Trophoblast cell (in vitro differentiated cells and primary cell): ENCODE data around the gene EPHA10.

Experiments used
- DNase-seq, 2 donors: peaks; one replicate each; pipeline ENCODE4 v3.0.0-alpha.2; 2016
- H2AFZ ChIP-seq: 2 replicates; pipeline ENCODE4 v1.6.1; 2013; ENCODE audit warnings: low read length, moderate library complexity, mild to moderate bottlenecking; ENCODE audit not compliant: insufficient read depth, poor library complexity
- H2AK5ac ChIP-seq: 2 replicates; pipeline ENCODE4 v1.6.1; 2013; ENCODE audit warnings: mild to moderate bottlenecking, low read length
- H2BK120ac ChIP-seq: 2 replicates; pipeline ENCODE4 v1.6.1; 2013; ENCODE audit warnings: low read length, mild to moderate bottlenecking, moderate library complexity; ENCODE audit not compliant: insufficient read depth, poor library complexity
- H2BK12ac ChIP-seq: 2 replicates; pipeline ENCODE4 v1.6.1; 2013; ENCODE audit warnings: mild to moderate bottlenecking, low read length, moderate library complexity
- H2BK5ac ChIP-seq: 2 replicates; pipeline ENCODE4 v1.6.1; 2013; ENCODE audit warnings: low read length, low read depth, moderate library complexity, mild to moderate bottlenecking; ENCODE audit not compliant: poor library complexity
- H3K14ac ChIP-seq: 2 replicates; pipeline ENCODE4 v1.6.1; 2013; ENCODE audit warnings: mild to moderate bottlenecking, low read length
- H3K18ac ChIP-seq: 2 replicates; pipeline ENCODE4 v1.6.1; 2013; ENCODE audit warnings: mild to moderate bottlenecking, low read length
- H3K23ac ChIP-seq: 2 replicates; pipeline ENCODE4 v1.6.1; 2013; ENCODE audit warnings: low read length
- H3K27ac ChIP-seq: 2 replicates; pipeline ENCODE4 v1.5.1; 2013; ENCODE audit warnings: low read depth, mild to moderate bottlenecking, inconsistent platforms, low read length, moderate library complexity
- H3K27me3 ChIP-seq: 2 replicates; pipeline ENCODE4 v1.6.1; 2013; ENCODE audit warnings: inconsistent platforms, mild to moderate bottlenecking, low read length, moderate library complexity; ENCODE audit not compliant: insufficient read depth
- H3K36me3 ChIP-seq, 2 experiments: 1 replicate in 1 of 2; 2 replicates in 1 of 2; pipeline ENCODE4 v1.6.1; 2013; ENCODE audit warnings: low read length in 2 of 2, mild to moderate bottlenecking in 2 of 2, moderate library complexity in 1 of 2; ENCODE audit not compliant: insufficient read depth in 2 of 2, control insufficient read depth in 1 of 2
- H3K4ac ChIP-seq: 2 replicates; pipeline ENCODE4 v1.6.1; 2013; ENCODE audit warnings: low read depth, mild to moderate bottlenecking, low read length, moderate library complexity
- H3K4me1 ChIP-seq, 2 experiments: 1 replicate in 1 of 2; 2 replicates in 1 of 2; pipeline ENCODE4 v1.6.1; 2013; ENCODE audit warnings: low read length in 2 of 2, mild to moderate bottlenecking in 2 of 2, moderate library complexity in 1 of 2; ENCODE audit not compliant: insufficient read depth in 2 of 2, control insufficient read depth in 1 of 2
- H3K4me2 ChIP-seq: 2 replicates; pipeline ENCODE4 v1.6.1; 2013; ENCODE audit warnings: inconsistent platforms, mild to moderate bottlenecking, low read length, moderate library complexity
- H3K4me3 ChIP-seq: 2 replicates; pipeline ENCODE4 v1.5.1; 2013; ENCODE audit warnings: mild to moderate bottlenecking, low read depth, low read length, inconsistent platforms
- H3K79me1 ChIP-seq: one replicate; pipeline ENCODE4 v1.6.1; 2013; ENCODE audit warnings: low read length
- H3K79me2 ChIP-seq: 2 replicates; pipeline ENCODE4 v1.6.1; 2013; ENCODE audit warnings: low read length, mild to moderate bottlenecking; ENCODE audit not compliant: control insufficient read depth, insufficient read depth, poor library complexity
- H3K9ac ChIP-seq: 2 replicates; pipeline ENCODE4 v1.6.1; 2013; ENCODE audit warnings: mild to moderate bottlenecking, low read length
- H3K9me3 ChIP-seq: 2 replicates; pipeline ENCODE4 v1.6.1; 2013; ENCODE audit warnings: low read depth, mild to moderate bottlenecking, control low read depth, inconsistent platforms, low read length; ENCODE audit not compliant: insufficient read depth
- H4K12ac ChIP-seq: 2 replicates; pipeline ENCODE4 v1.6.1; 2013; ENCODE audit warnings: low read depth, mild to moderate bottlenecking, low read length, moderate library complexity
- H4K8ac ChIP-seq: 2 replicates; pipeline ENCODE4 v1.6.1; 2013; ENCODE audit warnings: low read depth, mild to moderate bottlenecking, low read length, moderate library complexity
- H4K91ac ChIP-seq: one replicate; pipeline ENCODE4 v1.6.1; 2013; ENCODE audit warnings: low read depth, mild to moderate bottlenecking, low read length, moderate library complexity
- WGBS: extraction: QIAGEN DNeasy Blood & Tissue Kit; methylation state at CpG from one replicate; pipeline ENCODE4 v1.1.7; 2013; ENCODE audit warnings: missing lambda C conversion rate; ENCODE audit not compliant: insufficient read length, insufficient coverage; ENCODE audit errors: extremely low coverage; 5-methylcytosine and 5-hydroxymethylcytosine counted together

The EPHA10 gene

GRCh38 chr1:37703061-37703460 lies 61.9 kb downstream of the EPHA10 start:
- H3K9me3 ChIP-seq, result no peaks in the 10 kb centered on the region
- no CpG with 5 or more reads among the region's 14 CpGs for WGBS
- no peak overlapping the region for H2AFZ ChIP-seq

GRCh38 chr1:37701051-37701450 lies 63.9 kb downstream of the EPHA10 start:
- no peak overlapping the region for H4K91ac ChIP-seq

More at GRCh38 chr1:37703061-37703460, 61.9 kb downstream of the EPHA10 start:
- Histone ChIP-seq H3K4me1 (no peaks in the 10 kb centered on the region), H2BK12ac (no peak overlapping the region), H3K27ac (no peak overlapping the region), H3K36me3 (peaks cover 50 to 67% of the 10 kb centered on the region in 2 experiments), H3K9ac (no peak overlapping the region), H3K14ac (no peak overlapping the region), H3K4me2 (no peak overlapping the region), H2BK5ac (no peak overlapping the region), H3K79me1 (no peaks in the 10 kb centered on the region), H3K4me3 (no peak overlapping the region), H3K79me2 (no peaks in the 10 kb centered on the region), H3K27me3 (no peaks in the 10 kb centered on the region), H3K18ac (no peak overlapping the region), H4K8ac (no peak overlapping the region), H2AK5ac (no peak overlapping the region), H4K91ac (no peak overlapping the region), H3K23ac (no peak overlapping the region), H4K12ac (no peak overlapping the region), H3K4ac (no peak overlapping the region), H2BK120ac (no peak overlapping the region)
- DNase-seq, result no peak

DNA sequence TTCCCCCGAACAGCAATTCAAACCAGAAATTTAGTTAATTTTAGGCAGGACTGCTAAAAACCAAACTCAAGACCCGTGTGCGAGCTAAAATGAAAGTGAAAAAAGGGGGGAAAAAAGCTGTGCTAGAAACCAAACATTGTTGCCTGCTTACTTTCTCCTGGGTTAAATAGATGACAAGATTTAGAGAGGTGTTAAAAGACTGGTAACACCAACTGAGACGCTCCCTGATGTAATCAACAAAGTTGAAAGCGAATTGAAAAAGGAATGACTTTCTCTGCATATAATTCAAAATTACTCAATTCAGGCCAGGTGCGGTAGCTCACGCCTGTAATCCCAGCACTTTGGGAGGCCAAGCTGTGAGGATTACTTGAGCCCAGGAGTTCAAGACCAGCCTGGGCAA lies 65.8 kb downstream of the EPHA10 start:
- H3K4me1 ChIP-seq, result no peaks in the 10 kb centered on the region
- WGBS, result no CpG with 5 or more reads among the region's 7 CpGs
- H3K27me3 ChIP-seq, result no peaks in the 10 kb centered on the region
- no peak overlapping the region for H2AK5ac ChIP-seq
- no peaks in the 10 kb centered on the region for H3K79me2 ChIP-seq
- no peak overlapping the region for H4K8ac ChIP-seq
- H2BK5ac ChIP-seq, result no peak overlapping the region
- no peak overlapping the region for H2BK12ac ChIP-seq
- H3K9ac ChIP-seq, result no peak overlapping the region
- no peaks in the 10 kb centered on the region for H3K79me1 ChIP-seq
- no peak overlapping the region for H3K14ac ChIP-seq
- H3K18ac ChIP-seq, result no peak overlapping the region
- H3K4me3 ChIP-seq, result no peak overlapping the region
- no peaks in the 10 kb centered on the region for H3K9me3 ChIP-seq
- no peak overlapping the region for H2BK120ac ChIP-seq
- no peak overlapping the region for H3K4ac ChIP-seq
- no peak overlapping the region for H3K4me2 ChIP-seq
- DNase-seq, result no peak
- no peak overlapping the region for H3K23ac ChIP-seq
- H4K91ac ChIP-seq, result no peak overlapping the region
- H3K36me3 ChIP-seq, result peaks cover 27 to 54% of the 10 kb centered on the region in 2 experiments
- H4K12ac ChIP-seq, result no peak overlapping the region
- H3K27ac ChIP-seq, result no peak overlapping the region
- H2AFZ ChIP-seq, result no peak overlapping the region

More at GRCh38 chr1:37701051-37701450, 63.9 kb downstream of the EPHA10 start:
- no peaks in the 10 kb centered on the region for H3K79me2 ChIP-seq
- no peak overlapping the region for H2AK5ac ChIP-seq
- H4K8ac ChIP-seq, result no peak overlapping the region
- no peak overlapping the region for H4K12ac ChIP-seq
- no peak overlapping the region for H2BK120ac ChIP-seq
- H3K4ac ChIP-seq, result no peak overlapping the region
- H2BK12ac ChIP-seq, result no peak overlapping the region
- no peak overlapping the region for H3K27ac ChIP-seq
- H3K23ac ChIP-seq, result no peak overlapping the region
- no peak for DNase-seq
- H3K9ac ChIP-seq, result no peak overlapping the region
- no peak overlapping the region for H3K14ac ChIP-seq
- H3K4me3 ChIP-seq, result no peak overlapping the region
- no peaks in the 10 kb centered on the region for H3K27me3 ChIP-seq
- WGBS, result no CpG with 5 or more reads among the region's 2 CpGs
- no peaks in the 10 kb centered on the region for H3K9me3 ChIP-seq
- no peak overlapping the region for H2BK5ac ChIP-seq
- H3K79me1 ChIP-seq, result no peaks in the 10 kb centered on the region
- H2AFZ ChIP-seq, result no peak overlapping the region
- H3K18ac ChIP-seq, result no peak overlapping the region
- no peaks in the 10 kb centered on the region for H3K4me1 ChIP-seq
- H3K4me2 ChIP-seq, result no peak overlapping the region
- peaks cover 37 to 60% of the 10 kb centered on the region in 2 experiments for H3K36me3 ChIP-seq

- Histone ChIP-seq H2AK5ac (no peak overlapping the region), H4K8ac (no peak overlapping the region), H3K4me1 (peaks cover 0 to 2% of the 10 kb centered on the region in 2 experiments), H3K9me3 (no peaks in the 10 kb centered on the region), H3K18ac (no peak overlapping the region), H2AFZ (no peak overlapping the region), H3K79me2 (peaks cover 1% of the 10 kb centered on the region), H4K12ac (no peak overlapping the region), H3K79me1 (no peaks in the 10 kb centered on the region), H3K27ac (no peak overlapping the region), H3K4me3 (no peak overlapping the region), H2BK5ac (no peak overlapping the region), H2BK12ac (no peak overlapping the region), H3K9ac (no peak overlapping the region), H3K27me3 (no peaks in the 10 kb centered on the region), H4K91ac (no peak overlapping the region), H3K36me3 (peaks cover 16 to 42% of the 10 kb centered on the region in 2 experiments), H3K4me2 (no peak overlapping the region), H2BK120ac (no peak overlapping the region), H3K4ac (no peak overlapping the region), H3K14ac (no peak overlapping the region), H3K23ac (no peak overlapping the region)
- WGBS, result no CpG with 5 or more reads among the region's 2 CpGs
- no peak for DNase-seq
These were observed 67.2 kb downstream of the EPHA10 start for GRCh38 chr1:37697737-37698136.
